GM23338 (cell line): Measurements from ENCODE around the gene GIMAP5. TPM values are rescaled to one million over a fixed set of nuclear protein-coding genes. Genes with fewer than 3 reads are reported as not detected.

Experiments used
- ATAC-seq: fragments of 200-7000 bp; cut with Tn5 transposase; 3 replicates; pipeline ENCODE4 v1.9.1; 2020
- DNase-seq: peaks from one replicate; pipeline ENCODE4 v3.0.0-alpha.2; 2015; ENCODE audit warnings: low spot score
- H2AFZ ChIP-seq: fragments of 200-600 bp; sonication (generic); 2 replicates; pipeline ENCODE4 v1.8.0; 2016; ENCODE audit warnings: antibody characterized with exemption, mild to moderate bottlenecking, moderate library complexity
- H3F3A ChIP-seq: fragments of 200-600 bp; sonication (generic); replicated peaks from 2 replicates; pipeline ENCODE4 v1.8.0; 2017; ENCODE audit warnings: antibody characterized with exemption, mixed run types, low read depth
- H3K27ac ChIP-seq: fragments of 200-600 bp; sonication (generic); 2 replicates; pipeline ENCODE4 v1.6.1; 2016; ENCODE audit warnings: low read depth
- H3K27me3 ChIP-seq: fragments of 200-600 bp; sonication (generic); 2 replicates; pipeline ENCODE4 v1.8.0; 2016; ENCODE audit warnings: mild to moderate bottlenecking, mixed run types, moderate library complexity; ENCODE audit not compliant: insufficient read depth
- H3K36me3 ChIP-seq: fragments of 200-600 bp; sonication (generic); 2 replicates; pipeline ENCODE4 v1.8.0; 2016; ENCODE audit warnings: mild to moderate bottlenecking; ENCODE audit not compliant: insufficient read depth
- H3K4me1 ChIP-seq: fragments of 200-600 bp; sonication (generic); 2 replicates; pipeline ENCODE4 v1.8.0; 2016; ENCODE audit warnings: mild to moderate bottlenecking, moderate library complexity; ENCODE audit not compliant: insufficient read depth
- H3K4me2 ChIP-seq: fragments of 200-600 bp; sonication (generic); 2 replicates; pipeline ENCODE4 v1.7.1; 2017; ENCODE audit warnings: mixed run types
- H3K4me3 ChIP-seq: fragments of 200-600 bp; sonication (generic); 2 replicates; pipeline ENCODE4 v1.6.1; 2016; ENCODE audit warnings: mixed run types
- H3K79me2 ChIP-seq: fragments of 200-600 bp; sonication (generic); replicated peaks from 2 replicates; pipeline ENCODE4 v1.8.0; 2017; ENCODE audit warnings: mild to moderate bottlenecking; ENCODE audit not compliant: insufficient read depth
- H3K9me2 ChIP-seq: fragments of 200-600 bp; sonication (generic); 2 replicates; pipeline ENCODE4 v1.8.0; 2017; ENCODE audit not compliant: insufficient read depth
- H4K20me1 ChIP-seq: fragments of 200-600 bp; sonication (generic); replicated peaks from 2 replicates; pipeline ENCODE4 v1.8.0; 2017; ENCODE audit warnings: mild to moderate bottlenecking; ENCODE audit not compliant: insufficient read depth
- H3K27ac Mint-ChIP-seq: 2 replicates; pipeline ENCODE4 v1.8.0; 2020; ENCODE audit warnings: inconsistent platforms, mild to moderate bottlenecking, moderate library complexity, mixed read lengths
- H3K27me3 Mint-ChIP-seq: 3 replicates; pipeline ENCODE4 v1.8.0; 2022; ENCODE audit warnings: low read depth, mild to moderate bottlenecking, moderate library complexity, mixed read lengths, inconsistent platforms; ENCODE audit not compliant: insufficient read depth, poor library complexity
- H3K36me3 Mint-ChIP-seq: 3 replicates; pipeline ENCODE4 v1.8.0; 2021; ENCODE audit warnings: low read depth, mild to moderate bottlenecking, inconsistent platforms, moderate library complexity, mixed read lengths
- H3K4me1 Mint-ChIP-seq: 3 replicates; pipeline ENCODE4 v1.8.0; 2020; ENCODE audit warnings: mild to moderate bottlenecking, inconsistent platforms, mixed read lengths
- H3K4me3 Mint-ChIP-seq: 3 replicates; pipeline ENCODE4 v1.8.0; 2021; ENCODE audit warnings: moderate library complexity, mild to moderate bottlenecking, inconsistent platforms, mixed read lengths
- H3K9me3 Mint-ChIP-seq: 3 replicates; pipeline ENCODE4 v1.8.0; 2020; ENCODE audit warnings: moderate library complexity, mild to moderate bottlenecking, inconsistent platforms, mixed read lengths
- CREB1 ChIP-seq: fragments of 250-450 bp; sonication (Bioruptor Pico); IDR thresholded peaks from 2 replicates; pipeline ENCODE4 v1.5.0; 2020; ENCODE audit warnings: low read depth, mild to moderate bottlenecking, moderate library complexity
- CTCF ChIP-seq, 2 experiments: fragments of 200-600 bp in 1 of 2; sonication (generic) in 1 of 2; conservative IDR thresholded peaks; 2 replicates each; pipeline versions ENCODE4 v1.5.1 to v1.6.1; 2016 to 2017; ENCODE audit warnings: antibody characterized with exemption in 2 of 2, low read depth in 2 of 2, mild to moderate bottlenecking in 2 of 2, moderate library complexity in 1 of 2
- ETS1 ChIP-seq: IDR thresholded peaks from 2 replicates; pipeline ENCODE4 v1.6.1; 2016; ENCODE audit warnings: antibody characterized with exemption
- EZH2 ChIP-seq: fragments of 200-600 bp; sonication (generic); IDR thresholded peaks from one replicate; pipeline ENCODE4 v1.8.0; 2017; ENCODE audit warnings: antibody characterized with exemption, mild to moderate bottlenecking, low read depth; ENCODE audit not compliant: unreplicated experiment
- EZH2phosphoT487 ChIP-seq: fragments of 200-600 bp; sonication (generic); IDR thresholded peaks from one replicate; pipeline ENCODE4 v1.8.1; 2018; ENCODE audit warnings: antibody characterized with exemption; ENCODE audit not compliant: unreplicated experiment
- NANOG ChIP-seq: IDR thresholded peaks from 2 replicates; pipeline ENCODE4 v1.6.1; 2016; ENCODE audit warnings: antibody characterized with exemption, borderline replicate concordance
- POLR2AphosphoS5 ChIP-seq: IDR thresholded peaks from 2 replicates; pipeline ENCODE4 v1.6.1; 2016; ENCODE audit warnings: antibody characterized with exemption, low read depth
- REST ChIP-seq: IDR thresholded peaks from one replicate; pipeline ENCODE4 v1.6.1; 2018; ENCODE audit warnings: antibody characterized with exemption; ENCODE audit not compliant: unreplicated experiment
- STAT1 ChIP-seq: IDR thresholded peaks from one replicate; pipeline ENCODE4 v1.6.1; 2016; ENCODE audit warnings: antibody characterized with exemption; ENCODE audit not compliant: unreplicated experiment
- ZNF114 ChIP-seq: fragments of 250-450 bp; sonication (Bioruptor Pico); IDR thresholded peaks from 2 replicates; pipeline ENCODE4 v1.5.0; 2020; ENCODE audit warnings: mild to moderate bottlenecking, moderate library complexity
- ZNF331 ChIP-seq: fragments of 250-450 bp; sonication (Bioruptor Pico); IDR thresholded peaks from 2 replicates; pipeline ENCODE4 v1.5.0; 2020; ENCODE audit warnings: low read depth, mild to moderate bottlenecking, moderate library complexity
- polyA plus RNA-seq: library from polyadenylated mRNA; unstranded; fragments of >200 nt; fragmentation: Nextera tagmentation; extraction: Ambion mirVana; gene quantifications from 2 replicates; pipeline ENCODE4 v1.2.1, GENCODE V29; 2016
- total RNA-seq: library from RNA; depleted of rRNA; stranded (reverse); fragments of >200 nt; shearing (Covaris generic); gene quantifications from 2 replicates; pipeline ENCODE4 v1.2.3, GENCODE V29; 2014

The GIMAP5 gene
- total and polyA plus RNA-seq, 2 experiments from 2014 or later = not detected

GRCh38 chr7:150751702-150752101 is 14.5 kb downstream of the GIMAP5 start:
- DNase-seq (no peak), ATAC-seq (no peak)
- Histone ChIP-seq H3F3A (no peaks in the 10 kb centered on the region), H4K20me1 (no peaks in the 10 kb centered on the region; the same call in 1 of the 2 replicates), H3K27ac (no peak overlapping the region), H3K79me2 (no peaks in the 10 kb centered on the region), H2AFZ (no peak overlapping the region), H3K4me3 (no peak overlapping the region), H3K9me2 (no peaks in the 10 kb centered on the region), H3K4me1 (no peaks in the 10 kb centered on the region), H3K36me3 (no peaks in the 10 kb centered on the region), H3K27me3 (peaks cover 55% of the 10 kb centered on the region), H3K4me2 (no peak overlapping the region)
- Mint-ChIP-seq H3K27me3 (peaks cover 44% of the 10 kb centered on the region), H3K27ac (no peak overlapping the region), H3K9me3 (no peaks in the 10 kb centered on the region), H3K4me1 (no peaks in the 10 kb centered on the region), H3K4me3 (no peak overlapping the region), H3K36me3 (no peaks in the 10 kb centered on the region)
- no peak for TF ChIP-seq REST
- no peak for TF ChIP-seq ZNF331 (CRISPR knock-in tag)
- TF ChIP-seq STAT1 = no peak
- TF ChIP-seq CREB1 = no peak
- no peak for TF ChIP-seq EZH2
- TF ChIP-seq CTCF (conservative IDR thresholded peaks at IDR 0.05; ENCODE audit: low read depth in 2 of 2) = no peak
- TF ChIP-seq EZH2phosphoT487 = no peak

GRCh38 chr7:150753239-150753638 is 16.0 kb downstream of the GIMAP5 start:
- DNase-seq = no peak
- no peak for TF ChIP-seq EZH2phosphoT487
- no peak for TF ChIP-seq NANOG
- TF ChIP-seq ZNF114 = no peak
- no peak for TF ChIP-seq CTCF (conservative IDR thresholded peaks at IDR 0.05; ENCODE audit: low read depth in 2 of 2)
- TF ChIP-seq REST = no peak
- TF ChIP-seq POLR2AphosphoS5 = no peak
- TF ChIP-seq ZNF331 (CRISPR knock-in tag) = no peak
- TF ChIP-seq STAT1 = no peak
- no peak for TF ChIP-seq EZH2
- no peak for TF ChIP-seq ETS1

More at GRCh38 chr7:150753239-150753638, 16.0 kb downstream of the GIMAP5 start:
- Histone ChIP-seq H3K79me2 (no peaks in the 10 kb centered on the region), H3K27ac (no peak overlapping the region), H3F3A (no peaks in the 10 kb centered on the region), H3K9me2 (no peaks in the 10 kb centered on the region), H2AFZ (no peak overlapping the region), H3K36me3 (no peaks in the 10 kb centered on the region), H4K20me1 (no peaks in the 10 kb centered on the region; the same call in 1 of the 2 replicates), H3K4me3 (no peak overlapping the region), H3K4me1 (no peaks in the 10 kb centered on the region), H3K27me3 (peaks cover 41% of the 10 kb centered on the region), H3K4me2 (no peak overlapping the region)
- Mint-ChIP-seq H3K9me3 (no peaks in the 10 kb centered on the region), H3K4me3 (no peak overlapping the region), H3K27me3 (peaks cover 29% of the 10 kb centered on the region), H3K36me3 (no peaks in the 10 kb centered on the region), H3K4me1 (no peaks in the 10 kb centered on the region), H3K27ac (no peak overlapping the region)
- ATAC-seq = no peak
